KMS-11 (cell line): Measurements from ENCODE around the gene CRACR2A.

Experiments
- H2AFZ ChIP-seq: fragments of 200-600 bp; sonication (generic); 2 replicates; pipeline ENCODE4 v1.6.1; 2016; ENCODE audit warnings: antibody characterized with exemption, mixed run types, low read depth
- H3K27ac ChIP-seq: fragments of 200-600 bp; sonication (generic); 2 replicates; pipeline ENCODE4 v1.6.1; 2016; ENCODE audit warnings: mild to moderate bottlenecking, mixed run types
- H3K27me3 ChIP-seq: fragments of 200-600 bp; sonication (generic); 2 replicates; pipeline ENCODE4 v1.6.1; 2017; ENCODE audit warnings: mild to moderate bottlenecking, low read depth, mixed run types, moderate library complexity; ENCODE audit not compliant: insufficient read depth
- H3K36me3 ChIP-seq: fragments of 200-600 bp; sonication (generic); 2 replicates; pipeline ENCODE4 v1.6.1; 2017; ENCODE audit warnings: mild to moderate bottlenecking, mixed run types; ENCODE audit not compliant: insufficient read depth
- H3K4me1 ChIP-seq: fragments of 200-600 bp; sonication (generic); 2 replicates; pipeline ENCODE4 v1.6.1; 2016; ENCODE audit warnings: mild to moderate bottlenecking, low read depth, mixed run types; ENCODE audit not compliant: poor library complexity, severe bottlenecking
- H3K4me2 ChIP-seq: fragments of 200-600 bp; sonication (generic); 2 replicates; pipeline ENCODE4 v1.7.0; 2016; ENCODE audit warnings: mild to moderate bottlenecking, mixed run types
- H3K4me3 ChIP-seq: fragments of 200-600 bp; sonication (generic); IDR thresholded peaks from 2 replicates; pipeline ENCODE4 v1.6.1; 2017; ENCODE audit warnings: low read depth, low read length, mixed read lengths; ENCODE audit not compliant: insufficient read depth
- H3K79me2 ChIP-seq: fragments of 200-600 bp; sonication (generic); 2 replicates; pipeline ENCODE4 v1.6.1; 2016; ENCODE audit warnings: low read depth, mixed run types; ENCODE audit not compliant: insufficient read depth
- H3K9ac ChIP-seq: fragments of 200-600 bp; sonication (generic); 2 replicates; pipeline ENCODE4 v1.6.1; 2016; ENCODE audit warnings: mild to moderate bottlenecking, mixed run types
- H4K20me1 ChIP-seq: fragments of 200-600 bp; sonication (generic); 2 replicates; pipeline ENCODE4 v1.6.1; 2016; ENCODE audit warnings: mild to moderate bottlenecking, mixed run types; ENCODE audit not compliant: insufficient read depth
- CTCF ChIP-seq: fragments of 200-600 bp; sonication (generic); conservative IDR thresholded peaks from 2 replicates; pipeline ENCODE4 v1.6.1; 2017; ENCODE audit warnings: low read depth, mild to moderate bottlenecking, antibody characterized with exemption, low read length, moderate library complexity, mixed read lengths

CRACR2A gene

GRCh38 chr12:3735432-3735831, 17.5 kb downstream of the CRACR2A start:
- Histone ChIP-seq H3K4me3 (no peak overlapping the region), H3K9ac (no peak overlapping the region), H3K4me2 (no peak overlapping the region), H3K27ac (no peak overlapping the region), H3K36me3 (no peaks in the 10 kb centered on the region), H3K4me1 (peaks cover 10% of the 10 kb centered on the region), H2AFZ (no peak overlapping the region), H3K27me3 (no peaks in the 10 kb centered on the region), H3K79me2 (no peaks in the 10 kb centered on the region), H4K20me1 (no peaks in the 10 kb centered on the region)
- no peak for TF ChIP-seq CTCF

GRCh38 chr12:3732901-3733300, 20.0 kb downstream of the CRACR2A start:
- H3K79me2 ChIP-seq, result no peaks in the 10 kb centered on the region
- H3K4me2 ChIP-seq, result no peak overlapping the region; the same call in 1 of the 2 replicates
- no peaks in the 10 kb centered on the region for H4K20me1 ChIP-seq
- H3K9ac ChIP-seq, result no peak overlapping the region
- no peaks in the 10 kb centered on the region for H3K36me3 ChIP-seq
- no peak for TF ChIP-seq CTCF
- H3K4me1 ChIP-seq, result peaks cover 30% of the 10 kb centered on the region
- no peak overlapping the region for H3K27ac ChIP-seq
- no peaks in the 10 kb centered on the region for H3K27me3 ChIP-seq
- H3K4me3 ChIP-seq, result no peak overlapping the region
- no peak overlapping the region for H2AFZ ChIP-seq

GRCh38 chr12:3730111-3730510, 22.8 kb downstream of the CRACR2A start:
- no peaks in the 10 kb centered on the region for H3K79me2 ChIP-seq
- no peaks in the 10 kb centered on the region for H3K27me3 ChIP-seq
- H4K20me1 ChIP-seq, result no peaks in the 10 kb centered on the region
- no peaks in the 10 kb centered on the region for H3K36me3 ChIP-seq
- peaks cover 58% of the 10 kb centered on the region for H3K4me1 ChIP-seq
- no peak overlapping the region for H3K4me3 ChIP-seq
- no peak for TF ChIP-seq CTCF
- H3K27ac ChIP-seq, result no peak overlapping the region
- no peak overlapping the region for H2AFZ ChIP-seq
- H3K4me2 ChIP-seq, result no peak overlapping the region
- no peak overlapping the region for H3K9ac ChIP-seq

- H2AFZ ChIP-seq, result no peak overlapping the region
- peak overlapping the region; percentile 11; the same call in 1 of the 2 replicates for H3K9ac ChIP-seq
- peak overlapping the region; percentile 45 for H3K4me2 ChIP-seq
- no peak overlapping the region for H3K4me3 ChIP-seq
- H3K27ac ChIP-seq, result peak overlapping the region; percentile 75
- no peaks in the 10 kb centered on the region for H3K79me2 ChIP-seq
- H4K20me1 ChIP-seq, result no peaks in the 10 kb centered on the region
- no peaks in the 10 kb centered on the region for H3K27me3 ChIP-seq
- H3K36me3 ChIP-seq, result no peaks in the 10 kb centered on the region
- no peak for TF ChIP-seq CTCF
- H3K4me1 ChIP-seq, result peaks cover 71% of the 10 kb centered on the region
Observed at GRCh38 chr12:3728686-3729085, 24.2 kb downstream of the CRACR2A start.
